Measurements from ENCODE around the gene MMD2.
"Not testable (repeated sequence)": the region's sequence is repeated elsewhere in the genome, so short reads cannot be mapped to it uniquely, and the experiment has no call there.

Gene MMD2

DNA sequence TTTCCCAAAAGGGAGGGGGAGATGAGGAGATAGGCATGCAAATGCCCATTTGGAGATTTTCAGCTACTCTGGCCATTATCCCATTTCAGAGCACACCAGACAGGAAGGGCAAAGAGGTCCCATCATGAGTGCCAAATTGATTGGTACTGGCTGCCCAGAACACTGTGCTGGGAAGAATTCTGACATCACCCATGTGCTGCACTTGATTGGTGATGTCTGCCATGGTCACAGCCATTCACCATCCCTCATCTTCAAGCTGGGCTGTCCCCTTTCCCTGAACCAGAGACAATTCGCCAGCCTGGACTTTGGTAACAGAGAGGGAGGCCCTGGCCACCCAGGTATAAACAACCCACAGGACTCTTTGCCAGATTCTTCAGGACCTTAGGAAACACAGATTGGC, 52.3 kb downstream of the MMD2 start:
- H3K27ac ChIP-seq: no peak overlapping the region
- TF ChIP-seq, protein P1, sequence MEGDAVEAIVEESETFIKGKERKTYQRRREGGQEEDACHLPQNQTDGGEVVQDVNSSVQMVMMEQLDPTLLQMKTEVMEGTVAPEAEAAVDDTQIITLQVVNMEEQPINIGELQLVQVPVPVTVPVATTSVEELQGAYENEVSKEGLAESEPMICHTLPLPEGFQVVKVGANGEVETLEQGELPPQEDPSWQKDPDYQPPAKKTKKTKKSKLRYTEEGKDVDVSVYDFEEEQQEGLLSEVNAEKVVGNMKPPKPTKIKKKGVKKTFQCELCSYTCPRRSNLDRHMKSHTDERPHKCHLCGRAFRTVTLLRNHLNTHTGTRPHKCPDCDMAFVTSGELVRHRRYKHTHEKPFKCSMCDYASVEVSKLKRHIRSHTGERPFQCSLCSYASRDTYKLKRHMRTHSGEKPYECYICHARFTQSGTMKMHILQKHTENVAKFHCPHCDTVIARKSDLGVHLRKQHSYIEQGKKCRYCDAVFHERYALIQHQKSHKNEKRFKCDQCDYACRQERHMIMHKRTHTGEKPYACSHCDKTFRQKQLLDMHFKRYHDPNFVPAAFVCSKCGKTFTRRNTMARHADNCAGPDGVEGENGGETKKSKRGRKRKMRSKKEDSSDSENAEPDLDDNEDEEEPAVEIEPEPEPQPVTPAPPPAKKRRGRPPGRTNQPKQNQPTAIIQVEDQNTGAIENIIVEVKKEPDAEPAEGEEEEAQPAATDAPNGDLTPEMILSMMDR (conservative IDR thresholded peaks at IDR 0.05): no peak
- no peak for TF ChIP-seq ZFX (IDR thresholded peaks at IDR 0.05)

- H3K27ac ChIP-seq: no peak overlapping the region
- TF ChIP-seq, protein P1 (conservative IDR thresholded peaks at IDR 0.05): no peak
- no peak for TF ChIP-seq ZFX (IDR thresholded peaks at IDR 0.05)
These were observed 53.8 kb downstream of the MMD2 start for GRCh38 chr7:4905171-4905570.

- TF ChIP-seq, protein P1 (conservative IDR thresholded peaks at IDR 0.05): no peak
- TF ChIP-seq ZFX (IDR thresholded peaks at IDR 0.05): no peak
- no peak overlapping the region for H3K27ac ChIP-seq
These were observed 54.6 kb downstream of the MMD2 start for GRCh38 chr7:4904346-4904745.

DNA sequence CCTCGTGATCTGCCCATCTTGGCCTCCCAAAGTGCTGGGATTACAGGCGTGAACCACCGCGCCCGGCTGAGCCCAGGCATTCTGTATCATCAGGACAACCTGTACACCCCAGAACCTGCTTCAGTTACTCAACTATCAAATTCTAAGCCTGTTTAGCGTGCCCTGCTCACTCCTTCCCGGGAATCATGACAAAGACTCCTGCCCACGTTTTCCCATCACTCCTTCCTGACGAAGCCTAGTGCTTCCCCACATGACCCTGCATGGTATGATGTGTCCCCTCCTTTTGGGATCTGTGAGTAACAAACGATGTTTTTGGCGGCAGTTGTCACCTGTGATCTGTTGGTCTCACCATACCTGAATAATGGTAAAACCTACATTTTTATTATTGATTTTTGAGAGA, 63.2 kb downstream of the MMD2 start:
- no peak for TF ChIP-seq ZFX (IDR thresholded peaks at IDR 0.05)
- TF ChIP-seq, protein P1 (conservative IDR thresholded peaks at IDR 0.05): no peak
- no peak overlapping the region for H3K27ac ChIP-seq

GRCh38 chr7:4894482-4894881, 64.5 kb downstream of the MMD2 start:
- no peak overlapping the region for H3K27ac ChIP-seq
- TF ChIP-seq, protein P1 (conservative IDR thresholded peaks at IDR 0.05): no peak
- no peak for TF ChIP-seq ZFX (IDR thresholded peaks at IDR 0.05)

DNA sequence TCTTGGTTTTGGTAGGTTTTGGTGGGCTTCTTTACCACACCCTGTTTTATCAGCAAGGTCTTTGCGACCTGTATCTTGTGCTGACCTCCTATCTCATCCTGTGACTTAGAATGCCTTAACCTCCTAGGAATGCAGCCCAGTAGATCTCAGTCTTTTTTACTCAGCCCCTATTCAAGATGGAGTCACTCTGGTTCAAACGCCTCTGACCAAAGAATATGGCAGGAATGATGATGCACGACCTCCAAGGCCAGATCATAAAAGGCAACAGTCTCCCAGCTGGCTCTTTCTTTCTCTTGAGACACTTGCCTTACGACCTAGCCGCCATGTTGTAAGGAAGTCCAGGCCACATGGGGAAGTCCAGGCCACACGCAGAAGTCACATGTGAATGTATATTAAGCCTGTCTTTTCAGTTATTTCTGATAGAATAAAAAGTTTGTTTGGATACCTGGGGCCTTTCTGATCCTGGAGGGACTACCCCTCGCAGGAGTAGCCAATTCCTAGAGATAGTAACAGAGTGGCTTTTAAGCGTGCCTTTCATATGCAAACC, 65.0 kb downstream of the MMD2 start:
- no peak for TF ChIP-seq ZFX (IDR thresholded peaks at IDR 0.05)
- TF ChIP-seq, protein P1 (conservative IDR thresholded peaks at IDR 0.05): no peak
- H3K27ac ChIP-seq: no peak overlapping the region

DNA sequence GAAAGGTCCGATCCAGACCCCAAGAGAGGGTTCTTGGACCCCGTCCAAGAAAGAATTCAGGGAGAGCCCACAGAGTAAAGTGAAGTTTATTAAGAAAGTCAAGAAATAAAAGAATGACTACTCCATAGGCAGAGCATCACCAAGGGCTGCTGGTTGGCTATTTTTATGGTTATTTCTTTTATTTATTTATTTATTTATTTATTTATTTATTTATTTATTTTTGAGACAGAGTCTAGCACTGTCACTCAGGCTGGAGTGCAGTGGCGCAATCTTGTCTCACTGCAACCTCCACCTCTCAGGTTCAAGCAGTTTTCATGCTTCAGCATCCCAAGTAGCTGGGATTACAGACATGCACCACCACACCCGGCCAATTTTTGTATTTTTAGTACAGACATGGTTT, 65.8 kb downstream of the MMD2 start:
- not testable (repeated sequence) for H3K27ac ChIP-seq

- H3K27ac ChIP-seq: not testable (repeated sequence)
These were observed 67.5 kb downstream of the MMD2 start for GRCh38 chr7:4891522-4891921.
